Lung (tissue), 12 donors: Measurements from ENCODE around the gene FOXD2. TPM values are rescaled to one million over a fixed set of nuclear protein-coding genes. Genes with fewer than 3 reads are reported as not detected.

ENCODE experiments used
- ATAC-seq: fragments of 200-7000 bp; cut with Tn5 transposase; one replicate; pipeline ENCODE4 v1.9.1; 2020; ENCODE audit warnings: moderate number of reproducible peaks; ENCODE audit not compliant: insufficient read depth, low FRiP score
- DNase-seq, 3 donors: peaks; one replicate each; pipeline ENCODE4 v3.0.0-alpha.2; 2013 to 2017
- H3K27ac ChIP-seq, 2 donors: one replicate each; pipeline ENCODE4 v1.5.1; 2013; ENCODE audit warnings: mild to moderate bottlenecking in 2 of 2, moderate library complexity in 2 of 2, control low read depth in 1 of 2, inconsistent platforms in 1 of 2, low read depth in 1 of 2, low read length in 1 of 2
- H3K27me3 ChIP-seq, 3 donors: one replicate each; pipeline ENCODE4 v1.5.1; 2013; ENCODE audit warnings: low read length in 2 of 3; ENCODE audit not compliant: control insufficient read depth in 3 of 3, insufficient read depth in 3 of 3
- H3K36me3 ChIP-seq, 4 donors: one replicate each; pipeline ENCODE4 v1.5.1; 2013; ENCODE audit warnings: low read length in 4 of 4, mild to moderate bottlenecking in 1 of 4, moderate library complexity in 1 of 4; ENCODE audit not compliant: control insufficient read depth in 4 of 4, insufficient read depth in 4 of 4
- H3K4me1 ChIP-seq, 5 donors: one replicate each; pipeline ENCODE4 v1.5.1; 2013; ENCODE audit warnings: low read length in 5 of 5, mild to moderate bottlenecking in 2 of 5, moderate library complexity in 1 of 5; ENCODE audit not compliant: control insufficient read depth in 5 of 5, insufficient read depth in 5 of 5
- H3K4me3 ChIP-seq: one replicate; pipeline ENCODE4 v1.5.1; 2013; ENCODE audit warnings: mild to moderate bottlenecking, control low read depth, moderate library complexity
- H3K9ac ChIP-seq, 2 donors: one replicate each; pipeline ENCODE4 v1.5.1; 2013; ENCODE audit warnings: low read length in 2 of 2, control low read depth in 1 of 2; ENCODE audit not compliant: insufficient read depth in 1 of 2
- H3K9me3 ChIP-seq, 4 donors: one replicate each; pipeline ENCODE4 v1.5.1; 2013; ENCODE audit warnings: low read length in 3 of 4, mild to moderate bottlenecking in 1 of 4, moderate library complexity in 1 of 4; ENCODE audit not compliant: control insufficient read depth in 4 of 4, insufficient read depth in 3 of 4
- CTCF ChIP-seq: IDR thresholded peaks from 2 replicates; pipeline ENCODE4 v1.5.1; 2012; ENCODE audit warnings: mild to moderate bottlenecking; ENCODE audit errors: control extremely low read depth, extremely low read depth
- WGBS, 2 donors: extraction: QIAGEN DNeasy Blood & Tissue Kit; methylation state at CpG; one replicate each; pipeline ENCODE4 v1.1.7; 2013; 5-methylcytosine and 5-hydroxymethylcytosine counted together
- polyA plus RNA-seq, 2 donors: library from polyadenylated mRNA; stranded (reverse); fragments of 200-250 nt; gene quantifications; one replicate each; pipeline ENCODE4 v1.2.1, GENCODE V29; 2013
- total RNA-seq, 2 donors: library from RNA; depleted of rRNA in 1 of 2; stranded (reverse); fragments of >200 nt in 1 of 2; gene quantifications; one replicate each; pipeline ENCODE4 v1.2.1, GENCODE V29; 2014 to 2021
- donor health status: control.
- donor health status: control.
- donor health status: Bipolar disorder and iron deficiency.
- donor health status: healthy.
- donor health status: DM: yes; HTN: yes; CAD: no.

The FOXD2 gene
- total and polyA plus RNA-seq, 4 donors: 0.09 to 1.1 (median 0.14) TPM

GRCh38 chr1:47418122-47418521 is 19.7 kb upstream of the FOXD2 start:
- ATAC-seq (no peak), DNase-seq (no peak)
- Histone ChIP-seq H3K4me1 (peaks cover 0 to 4% (median 0%) of the 10 kb centered on the region in 5 donors), H3K9me3 (no peaks in the 10 kb centered on the region), H3K27me3 (peaks cover 7 to 60% (median 37%) of the 10 kb centered on the region in 3 donors), H3K9ac (no peak overlapping the region), H3K36me3 (no peaks in the 10 kb centered on the region), H3K27ac (no peak overlapping the region), H3K4me3 (no peak overlapping the region)
- WGBS, 2 donors: 84 to 91% methylated on average over 2 of the region's 2 CpGs
- no peak for TF ChIP-seq CTCF

- TF ChIP-seq CTCF: no peak
- 93 to 95% methylated on average over 6 of the region's 6 CpGs for WGBS, 2 donors
- peaks cover 7 to 60% (median 37%) of the 10 kb centered on the region in 3 donors for H3K27me3 ChIP-seq
Measured at GRCh38 chr1:47418681-47419325, 19.0 kb upstream of the FOXD2 start.

GRCh38 chr1:47420547-47420946 is 17.3 kb upstream of the FOXD2 start:
- ATAC-seq (no peak), DNase-seq (no peak)
- Histone ChIP-seq H3K9me3 (no peaks in the 10 kb centered on the region), H3K27me3 (peaks cover 7 to 44% (median 28%) of the 10 kb centered on the region in 3 donors), H3K9ac (no peak overlapping the region), H3K4me3 (no peak overlapping the region), H3K4me1 (peaks cover 0 to 4% (median 0%) of the 10 kb centered on the region in 5 donors), H3K36me3 (no peaks in the 10 kb centered on the region), H3K27ac (no peak overlapping the region)
- no peak for TF ChIP-seq CTCF
- WGBS, 2 donors: 80 to 86% methylated on average over 4 of the region's 4 CpGs

More at GRCh38 chr1:47418681-47419325, 19.0 kb upstream of the FOXD2 start:
- Histone ChIP-seq H3K9ac (no peak overlapping the region), H3K4me1 (peaks cover 0 to 4% (median 0%) of the 10 kb centered on the region in 5 donors), H3K9me3 (no peaks in the 10 kb centered on the region), H3K4me3 (no peak overlapping the region), H3K27ac (no peak overlapping the region), H3K36me3 (no peaks in the 10 kb centered on the region)
- no peak for ATAC-seq
- no peak for DNase-seq

- no peaks in the 10 kb centered on the region for H3K4me1 ChIP-seq
- H3K27me3 ChIP-seq: peaks cover 1 to 27% (median 6%) of the 10 kb centered on the region in 3 donors
- H3K9ac ChIP-seq: no peak overlapping the region
- no peak overlapping the region for H3K4me3 ChIP-seq
- WGBS, 2 donors: 36% methylated on average over 2 of the region's 2 CpGs
- no peak for ATAC-seq
- no peak overlapping the region for H3K27ac ChIP-seq
- no peak for TF ChIP-seq CTCF
- H3K9me3 ChIP-seq: no peaks in the 10 kb centered on the region
- no peaks in the 10 kb centered on the region for H3K36me3 ChIP-seq
- DNase-seq: no peak
Measured at GRCh38 chr1:47423872-47424271, 14.0 kb upstream of the FOXD2 start.
